Embryonic facial prominence (tissue), 1 donor: ENCODE data around the gene TMEM87A.

Experiments
- DNase-seq: peaks from one replicate; pipeline ENCODE4 v3.0.0-alpha.2; 2016; ENCODE audit errors: extremely low spot score

The TMEM87A gene

DNA sequence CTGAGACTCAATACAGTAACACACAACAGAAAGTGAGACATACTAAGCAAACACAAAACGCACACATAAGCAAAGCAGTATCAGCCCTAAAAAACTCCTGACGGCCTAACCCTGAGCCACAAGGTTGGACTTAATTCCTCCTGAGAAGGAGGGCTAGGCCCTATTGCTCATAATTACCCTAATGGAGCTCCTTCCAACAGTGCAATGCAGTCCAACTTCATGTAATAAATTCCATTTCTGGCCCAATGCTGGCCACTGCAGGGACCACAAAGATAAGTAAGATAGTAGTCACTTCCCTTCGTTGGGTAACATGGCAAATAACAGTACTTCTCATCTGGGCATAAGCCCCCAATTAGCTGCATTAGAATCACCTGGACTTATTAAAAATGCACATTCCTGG, 69.3 kb downstream of the TMEM87A start:
- no peak for DNase-seq

DNA sequence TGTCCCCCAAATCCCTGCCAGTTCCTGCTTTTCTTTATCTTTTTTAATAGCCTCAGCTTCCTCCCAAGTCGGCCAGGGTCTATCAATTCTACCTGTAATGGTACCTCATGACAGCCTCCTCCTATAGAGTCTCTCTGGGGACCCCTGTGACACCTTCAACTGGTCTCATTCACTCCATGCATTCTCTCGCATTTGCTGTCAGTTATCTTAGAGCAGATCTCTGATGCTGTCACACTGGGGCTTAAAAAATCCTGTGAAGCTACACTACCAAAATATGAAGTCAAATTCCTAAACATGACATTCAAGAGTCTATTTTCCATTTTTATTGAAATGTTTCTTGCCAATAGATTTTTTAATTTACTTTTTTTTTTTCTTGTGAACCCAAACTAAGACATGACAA, 70.6 kb downstream of the TMEM87A start:
- no peak for DNase-seq

DNA sequence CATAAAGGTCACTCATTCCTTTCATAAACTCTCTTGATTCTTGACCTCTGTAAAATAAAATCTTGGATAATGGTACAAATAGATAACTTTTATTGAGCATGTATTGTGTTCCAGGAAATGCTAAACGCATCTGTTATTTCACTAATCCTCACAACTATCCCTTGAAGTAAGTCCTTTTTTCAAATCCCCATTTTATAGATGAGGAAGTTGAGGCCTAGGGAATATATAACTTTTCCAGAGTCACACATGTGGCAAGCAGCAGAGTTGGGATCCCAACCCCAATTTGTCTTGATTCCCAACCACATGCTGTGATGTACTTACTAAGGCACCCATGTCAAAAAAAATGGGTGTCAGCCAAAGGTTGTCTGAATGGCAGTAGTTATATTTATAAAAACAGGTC, 71.4 kb downstream of the TMEM87A start:
- DNase-seq: no peak

DNA sequence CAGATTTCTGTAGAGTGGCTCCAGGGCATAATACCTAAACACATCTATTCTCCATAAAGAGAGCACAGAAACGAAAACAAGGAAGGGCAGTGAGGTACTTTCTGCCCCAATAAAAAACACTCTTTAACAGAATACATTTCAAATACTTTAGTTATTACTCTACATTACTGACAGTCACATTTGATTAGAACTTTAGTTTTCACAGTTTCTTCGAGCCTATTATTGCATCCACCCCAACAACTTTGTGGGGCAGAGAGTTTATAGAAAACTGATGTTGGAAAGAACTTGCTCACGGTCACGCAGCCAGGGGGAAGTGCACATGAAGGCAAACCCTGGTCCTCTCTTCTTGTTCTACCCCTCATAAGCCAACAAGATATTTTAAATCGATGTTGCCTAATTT, 74.1 kb downstream of the TMEM87A start:
- DNase-seq: no peak

DNA sequence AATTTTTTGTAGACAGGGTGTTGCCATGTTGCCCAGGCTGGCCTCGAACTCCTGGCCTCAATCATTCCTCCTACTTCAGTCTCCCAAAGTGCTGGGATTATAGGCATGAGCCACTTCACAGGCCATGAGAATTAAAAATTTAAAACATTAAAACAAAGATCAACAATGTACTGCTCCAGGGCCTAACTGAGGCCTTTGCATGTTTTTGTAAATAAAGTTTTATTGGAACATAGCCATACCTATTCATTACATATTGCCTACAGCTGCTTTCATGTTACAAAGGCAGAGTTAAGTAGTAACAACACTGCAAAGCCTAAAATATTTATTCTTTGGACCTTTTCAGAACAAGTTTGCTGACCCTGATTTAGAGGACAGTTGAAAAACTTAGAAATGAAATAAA, 74.7 kb downstream of the TMEM87A start:
- DNase-seq: no peak

DNA sequence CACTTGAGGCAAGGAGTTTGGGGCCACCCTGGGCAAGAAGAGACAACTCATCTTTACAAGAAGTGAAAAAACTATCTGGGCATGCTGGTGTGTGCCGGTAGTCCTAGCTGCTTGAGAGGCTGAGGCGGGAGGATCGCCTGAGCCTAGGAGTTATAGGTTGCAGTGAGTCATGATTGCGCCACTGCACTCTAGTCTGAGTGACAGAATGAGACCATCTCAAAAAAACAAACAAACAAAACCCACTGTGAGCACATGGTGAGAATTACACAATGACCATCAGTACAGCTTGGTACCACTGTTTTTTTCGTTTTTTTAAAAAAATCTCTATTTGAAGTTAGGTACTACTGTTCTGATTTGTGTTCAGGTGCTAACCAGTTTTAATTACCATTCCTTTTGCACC, 78.7 kb downstream of the TMEM87A start:
- no peak for DNase-seq

DNA sequence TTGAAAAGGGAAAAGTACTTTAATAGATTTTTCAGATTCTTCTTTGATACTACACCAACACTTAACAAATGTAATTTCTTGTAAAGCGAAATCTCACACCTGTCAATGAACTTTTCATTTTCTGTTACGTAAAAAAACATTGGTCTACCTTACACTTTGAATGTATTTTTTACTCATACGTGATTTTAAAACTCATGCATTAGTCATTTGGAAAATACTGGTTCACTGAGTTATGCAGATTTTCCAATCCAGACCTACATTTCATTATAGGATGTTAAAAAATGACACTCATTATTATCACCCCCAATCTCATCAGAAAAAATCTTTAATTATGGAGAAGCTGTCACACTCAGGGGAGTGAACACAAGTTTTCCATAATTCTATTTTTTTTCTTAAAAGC, 79.8 kb downstream of the TMEM87A start:
- no peak for DNase-seq

DNA sequence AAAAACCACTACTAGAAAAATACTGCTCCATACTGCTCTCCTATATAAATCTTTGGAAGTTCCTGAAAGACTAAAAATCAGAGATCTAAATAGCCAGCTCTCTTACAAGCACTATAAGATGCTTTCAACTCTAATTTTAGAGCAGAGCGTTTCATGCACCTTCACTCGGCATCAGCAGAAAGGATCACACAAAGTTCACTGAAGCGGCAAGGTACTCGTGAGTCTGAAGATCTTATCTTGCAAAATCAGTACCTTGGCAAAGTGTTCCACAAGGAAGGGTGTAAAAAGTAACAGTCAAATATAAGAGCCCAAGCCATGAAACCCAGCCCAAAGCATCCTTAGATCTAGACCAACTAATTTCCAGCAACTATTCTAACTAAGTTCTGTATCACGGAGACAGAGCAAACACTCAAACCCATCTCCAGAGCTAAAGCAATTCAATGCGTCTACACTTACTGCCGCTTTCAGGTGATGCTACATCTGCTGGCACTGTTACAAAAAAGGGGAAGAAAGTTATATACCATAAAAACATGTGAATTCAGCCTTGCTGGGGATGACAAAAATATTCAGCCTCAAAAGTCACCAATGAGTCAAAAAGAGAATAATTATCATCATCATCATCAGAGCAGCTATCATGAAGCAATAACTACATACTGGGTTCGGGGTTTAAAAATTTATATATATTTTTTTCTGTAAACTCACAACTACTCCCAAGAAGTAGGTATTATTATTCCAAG, 81.5 kb downstream of the TMEM87A start:
- no peak for DNase-seq

DNA sequence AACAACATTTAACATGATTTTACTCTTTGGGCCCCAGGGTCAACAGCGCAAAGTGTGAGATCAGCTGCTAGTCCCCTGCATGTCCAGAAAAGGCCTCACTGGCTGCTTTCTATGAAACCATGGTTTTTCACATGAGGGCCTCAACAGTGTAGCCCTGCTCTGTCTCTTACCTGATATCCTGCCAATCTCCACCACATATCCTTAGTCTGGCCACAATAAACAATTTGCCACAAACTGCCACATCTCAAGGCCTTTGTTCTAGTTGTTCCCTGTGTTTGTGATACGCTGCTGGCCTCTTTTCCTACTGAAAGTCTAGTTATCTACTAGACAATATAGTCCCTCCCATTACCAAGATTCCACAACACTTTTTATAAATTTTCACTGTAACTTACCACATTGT, 82.9 kb downstream of the TMEM87A start:
- no peak for DNase-seq

DNA sequence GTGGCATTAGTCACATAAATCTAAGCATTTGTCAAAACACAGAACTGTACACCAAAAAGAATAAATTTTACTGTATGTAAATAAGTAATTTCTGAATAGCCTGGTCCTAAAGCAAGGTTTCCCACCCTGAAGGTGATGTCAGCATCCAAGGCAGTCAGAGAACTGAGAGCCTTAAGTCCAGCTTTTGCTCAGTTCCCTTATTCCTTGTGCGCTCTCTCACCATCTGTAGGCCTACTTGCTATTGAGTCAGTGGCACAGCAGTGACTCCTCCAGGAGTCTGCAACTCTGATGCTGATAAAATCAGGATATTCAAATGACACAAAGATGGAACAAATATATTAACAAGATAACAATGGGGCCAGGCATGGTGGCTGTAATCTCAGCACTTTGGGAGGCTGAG, 87.4 kb downstream of the TMEM87A start:
- no peak for DNase-seq

DNA sequence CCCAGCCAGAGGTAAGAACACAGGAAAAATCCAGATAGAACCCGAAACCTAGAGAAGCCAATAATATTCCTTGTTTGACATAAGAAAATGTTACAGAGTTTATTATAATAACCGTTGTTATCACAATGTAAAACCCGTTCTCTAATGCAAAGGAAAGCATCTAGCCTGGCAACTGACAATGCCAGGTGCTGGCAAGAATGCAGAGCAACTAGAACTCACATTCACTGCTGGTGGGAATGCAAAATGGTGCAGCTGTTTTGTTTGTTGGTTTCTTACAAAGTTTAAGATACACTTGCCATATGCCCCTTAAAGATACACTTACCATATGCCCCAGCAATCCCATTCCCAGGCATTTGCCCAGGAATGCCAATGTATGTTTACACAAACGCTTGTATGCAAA, 88.5 kb downstream of the TMEM87A start:
- DNase-seq: no peak

DNA sequence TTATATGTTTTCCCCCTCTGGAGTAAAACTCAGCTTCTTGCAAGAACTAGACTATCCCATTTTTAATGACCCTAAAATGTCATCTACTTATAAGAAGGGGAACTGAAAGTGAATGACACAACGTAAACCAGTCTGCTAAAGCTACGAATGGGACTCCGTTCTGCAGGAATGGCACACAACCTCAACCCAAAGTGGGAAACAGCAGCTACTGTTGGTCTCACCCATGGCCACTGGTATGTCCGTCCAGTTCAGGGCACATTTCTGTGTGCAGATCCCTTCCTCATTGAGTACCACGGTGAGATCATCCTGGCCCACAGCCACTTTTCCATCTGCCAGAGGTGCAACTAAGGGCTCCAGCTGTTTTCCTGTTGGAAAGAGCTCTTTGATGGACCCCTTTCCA, 88.9 kb downstream of the TMEM87A start:
- DNase-seq: no peak

DNA sequence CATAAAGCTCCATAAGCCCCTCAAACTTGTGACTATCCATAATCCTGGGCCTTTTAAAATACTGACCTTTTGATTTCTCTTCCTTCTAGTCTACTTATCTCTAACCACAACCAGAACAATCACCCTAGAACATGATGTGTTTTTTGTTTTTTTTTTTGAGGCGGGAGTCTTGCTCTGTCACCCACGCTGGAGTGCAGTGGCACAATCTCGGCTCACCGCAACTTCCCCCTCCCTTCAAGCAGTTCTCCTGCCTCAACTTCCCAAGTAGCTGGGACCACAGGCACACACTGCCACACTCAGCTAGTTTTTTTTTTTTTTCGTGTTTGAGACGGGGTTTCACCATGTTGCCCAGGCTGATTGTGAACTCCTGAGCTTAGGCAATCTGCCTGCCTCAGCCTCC, 90.3 kb downstream of the TMEM87A start:
- no peak for DNase-seq

DNA sequence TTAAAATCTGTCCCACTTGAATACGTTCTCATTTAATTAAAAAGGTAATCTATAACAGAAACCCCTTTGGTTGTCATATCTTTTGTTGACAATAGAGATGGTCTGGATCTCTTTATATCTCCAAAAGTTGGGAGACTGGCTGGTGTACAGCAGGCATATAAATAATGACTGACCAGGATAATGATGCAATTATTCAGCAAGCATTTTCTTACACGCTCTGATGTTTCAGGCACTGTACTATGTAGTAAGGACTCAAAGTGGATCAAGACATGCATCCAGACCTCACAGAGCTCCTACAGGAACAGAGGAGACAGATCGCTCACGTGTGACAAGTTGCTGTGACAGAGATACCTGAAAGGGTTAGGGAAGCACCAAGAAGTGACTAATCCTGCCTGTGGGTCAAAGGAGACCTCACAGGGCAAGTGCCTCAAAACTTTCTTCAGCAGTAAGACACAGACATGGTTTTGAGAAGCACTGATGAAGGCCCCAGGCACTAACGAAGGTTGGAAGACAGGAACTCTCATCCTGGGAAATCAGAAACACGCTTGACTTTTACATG, 90.8 kb downstream of the TMEM87A start:
- DNase-seq: no peak

DNA sequence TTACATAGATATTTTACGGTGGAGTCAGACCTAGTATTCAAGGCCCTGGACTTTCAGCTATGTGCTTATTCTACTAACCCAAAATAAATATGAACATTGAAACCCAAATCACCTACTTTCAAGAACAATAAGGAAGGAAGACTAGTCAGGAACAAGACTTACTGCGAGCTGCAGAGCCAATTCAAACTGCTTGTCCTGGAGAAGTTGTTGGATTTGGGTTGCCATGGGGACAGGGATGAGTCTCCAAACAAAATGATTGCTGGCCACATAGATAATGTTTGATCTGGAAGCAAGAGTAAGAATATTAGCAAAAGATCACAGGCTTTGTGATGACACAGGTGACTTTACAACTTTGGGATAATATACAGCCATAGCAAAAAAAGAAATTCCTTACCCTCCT, 95.2 kb downstream of the TMEM87A start:
- DNase-seq: no peak

DNA sequence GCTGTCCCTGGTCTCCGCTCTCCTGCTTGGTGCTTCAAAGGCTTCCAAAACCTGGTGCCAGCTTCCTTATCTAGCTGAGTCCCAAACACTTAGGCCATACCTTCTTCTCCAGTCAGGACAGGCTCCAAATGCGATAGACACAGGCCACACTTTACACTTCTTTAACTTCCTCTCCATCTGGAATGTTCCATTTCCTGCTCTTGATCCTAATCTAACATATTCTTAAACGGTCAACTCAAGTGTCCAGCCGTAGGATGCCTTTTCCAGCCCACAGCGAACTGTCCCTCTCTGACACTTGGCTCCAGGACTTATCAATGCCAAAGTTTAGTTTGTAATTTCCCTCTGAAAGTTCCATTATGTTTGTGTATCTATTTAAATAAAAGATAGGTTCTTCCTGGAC, 97.6 kb downstream of the TMEM87A start:
- no peak for DNase-seq

DNA sequence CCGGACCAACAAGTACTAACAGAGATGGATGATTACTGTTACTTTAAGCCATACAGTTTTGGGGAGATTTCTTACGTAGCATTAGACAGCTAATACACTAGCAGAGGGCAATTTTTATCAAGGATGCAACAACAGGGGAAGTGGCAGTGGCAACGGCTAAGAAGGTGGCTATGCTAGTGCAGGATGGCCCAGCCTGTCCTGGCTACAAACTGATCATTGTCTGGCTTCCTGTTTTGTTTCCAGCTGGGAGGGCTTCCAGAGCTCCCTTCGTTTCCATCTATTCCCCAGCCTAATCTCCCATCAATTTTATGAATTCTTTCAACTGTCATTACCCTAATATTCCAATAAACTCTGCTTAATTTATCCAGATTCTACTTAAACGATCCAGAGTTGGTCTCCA, 100.8 kb downstream of the TMEM87A start:
- DNase-seq: no peak

DNA sequence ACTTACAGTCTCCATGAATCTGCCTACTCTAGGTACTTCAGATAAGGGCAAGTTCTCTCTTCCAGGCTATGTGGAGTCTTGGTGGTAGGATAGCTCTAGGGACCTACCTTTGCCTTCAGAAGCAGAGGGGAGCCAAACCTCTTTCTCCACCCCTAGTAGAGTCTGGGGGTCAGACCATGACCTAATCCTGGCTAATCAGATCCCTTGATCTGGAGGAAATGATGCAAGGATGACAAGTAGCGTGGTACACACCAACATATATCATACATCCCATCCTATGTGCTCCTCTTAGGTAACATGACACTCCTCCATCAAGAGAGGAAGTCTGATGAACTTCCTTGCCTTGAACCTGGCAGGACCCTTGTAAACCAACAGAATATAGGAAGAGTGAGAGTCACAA, 101.4 kb downstream of the TMEM87A start:
- DNase-seq: no peak

DNA sequence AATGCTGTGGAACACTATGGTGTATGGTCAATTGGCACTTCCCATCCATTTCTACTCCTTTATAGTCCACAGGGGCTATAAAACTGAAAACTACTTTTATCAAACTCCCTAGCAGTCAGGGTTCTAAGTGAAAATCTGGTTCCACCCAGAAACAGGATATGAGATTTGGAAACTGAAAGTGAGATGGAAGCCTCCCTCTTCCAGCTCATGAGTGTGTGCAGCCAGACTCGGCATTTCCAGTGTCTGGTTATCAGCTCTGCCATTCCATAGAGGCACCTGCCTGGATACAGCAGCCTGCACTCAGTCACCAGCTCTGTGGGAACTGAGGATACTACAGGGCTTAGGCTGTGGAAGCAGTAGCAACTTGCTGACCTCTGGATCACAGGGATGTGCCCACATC, 102.1 kb downstream of the TMEM87A start:
- DNase-seq: no peak

DNA sequence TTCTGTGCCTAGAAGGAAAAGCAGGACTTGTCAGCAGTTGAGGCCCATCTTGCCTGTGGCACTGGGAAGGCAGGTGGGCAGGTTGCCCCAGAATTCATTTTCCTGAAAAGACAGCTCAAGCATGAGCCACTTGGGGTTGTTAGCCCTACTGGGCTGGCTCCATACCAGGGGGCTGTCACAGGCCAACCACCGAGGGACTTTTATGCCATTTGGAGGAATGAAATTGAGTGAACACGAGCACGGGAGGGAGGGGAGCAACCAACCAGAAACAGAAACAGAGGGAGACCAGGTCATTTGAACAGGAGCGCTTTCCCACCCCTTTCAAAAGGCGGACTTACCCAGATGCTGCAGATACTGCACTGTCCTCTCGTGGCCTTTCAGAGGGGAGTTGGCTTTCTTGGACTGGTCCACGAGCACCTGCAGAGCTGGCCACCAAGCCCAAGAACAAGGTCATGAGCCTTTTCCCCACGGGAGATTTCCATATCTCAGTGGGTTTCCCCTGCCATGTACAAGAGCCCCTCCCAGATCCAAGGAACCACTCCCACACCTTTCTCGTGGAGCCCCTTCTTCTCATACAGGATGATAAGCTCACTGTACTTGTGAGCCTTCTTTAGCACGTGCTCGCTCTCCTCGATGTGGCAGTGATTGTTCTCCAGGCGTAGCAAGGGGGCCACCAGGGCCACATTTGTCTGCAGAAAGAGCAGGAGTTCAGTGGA, 106.8 kb downstream of the TMEM87A start:
- no peak for DNase-seq

DNA sequence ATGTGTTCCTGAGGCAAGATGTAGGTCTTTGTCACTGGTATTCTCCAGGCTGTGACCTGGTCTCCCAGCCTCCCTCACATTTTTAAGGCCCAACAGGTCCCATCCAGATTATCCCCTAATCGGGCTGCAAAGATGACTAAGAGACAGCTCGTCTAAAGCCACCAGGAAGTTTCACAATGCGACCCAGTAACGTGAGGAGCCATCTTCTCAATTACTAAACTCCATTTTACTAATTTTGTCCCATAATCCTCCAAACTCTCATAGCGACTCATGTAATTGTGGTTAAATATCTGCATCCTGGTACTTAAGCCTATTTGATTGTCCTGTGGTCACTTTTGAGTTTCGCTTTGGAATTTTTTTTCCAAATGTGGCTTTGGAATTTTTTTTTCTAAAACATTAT, 108.1 kb downstream of the TMEM87A start:
- DNase-seq: no peak

DNA sequence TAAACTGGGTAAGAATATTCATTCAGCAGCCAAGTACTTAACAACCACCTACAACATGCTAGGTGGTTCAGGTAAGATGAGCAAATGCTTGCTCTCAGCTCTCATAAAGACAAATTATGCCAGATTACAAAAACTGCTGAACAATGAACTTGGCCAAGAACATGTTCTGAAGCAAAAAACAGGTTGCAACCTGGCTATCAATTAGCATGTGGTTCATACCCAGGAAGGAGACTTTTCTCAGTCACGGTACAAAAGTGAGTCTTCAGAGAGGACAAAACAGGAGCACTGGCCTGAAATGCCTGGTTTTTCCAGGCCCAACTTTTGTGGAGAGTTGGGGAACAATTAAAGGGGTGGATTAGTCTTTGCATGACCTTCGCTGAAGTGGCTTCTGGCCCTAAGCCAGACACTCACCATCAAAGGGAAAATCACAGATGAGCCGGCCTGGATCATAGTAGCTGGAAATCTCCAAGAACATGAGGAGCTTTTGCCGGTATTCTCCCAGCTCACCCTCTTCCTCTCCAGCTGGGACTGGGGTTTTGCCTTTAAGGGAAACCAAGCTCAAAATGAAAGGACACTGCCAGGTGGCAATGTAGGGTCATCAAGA, 109.2 kb downstream of the TMEM87A start:
- no peak for DNase-seq

DNA sequence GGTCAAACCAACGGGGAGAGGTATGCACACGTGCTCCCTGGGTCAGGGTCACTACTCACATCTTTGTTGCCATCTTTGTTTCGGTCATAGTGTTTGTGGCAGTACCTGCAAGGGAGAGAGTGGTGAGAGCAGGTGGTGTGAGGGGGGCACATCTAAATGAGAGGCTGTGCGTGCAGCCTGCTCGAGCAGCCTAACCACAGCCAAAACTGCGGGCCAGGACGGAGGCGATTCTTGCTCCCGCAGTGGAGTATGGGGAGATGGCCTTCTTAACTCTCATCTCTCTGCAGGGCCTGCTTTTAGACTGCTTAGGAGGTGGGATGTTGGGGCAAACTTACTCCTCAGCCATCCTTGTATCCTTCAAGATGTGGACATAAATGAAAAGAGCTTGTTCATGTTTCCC, 109.9 kb downstream of the TMEM87A start:
- no peak for DNase-seq
